ENCODE data around the gene RBBP5.

Gene RBBP5

DNA sequence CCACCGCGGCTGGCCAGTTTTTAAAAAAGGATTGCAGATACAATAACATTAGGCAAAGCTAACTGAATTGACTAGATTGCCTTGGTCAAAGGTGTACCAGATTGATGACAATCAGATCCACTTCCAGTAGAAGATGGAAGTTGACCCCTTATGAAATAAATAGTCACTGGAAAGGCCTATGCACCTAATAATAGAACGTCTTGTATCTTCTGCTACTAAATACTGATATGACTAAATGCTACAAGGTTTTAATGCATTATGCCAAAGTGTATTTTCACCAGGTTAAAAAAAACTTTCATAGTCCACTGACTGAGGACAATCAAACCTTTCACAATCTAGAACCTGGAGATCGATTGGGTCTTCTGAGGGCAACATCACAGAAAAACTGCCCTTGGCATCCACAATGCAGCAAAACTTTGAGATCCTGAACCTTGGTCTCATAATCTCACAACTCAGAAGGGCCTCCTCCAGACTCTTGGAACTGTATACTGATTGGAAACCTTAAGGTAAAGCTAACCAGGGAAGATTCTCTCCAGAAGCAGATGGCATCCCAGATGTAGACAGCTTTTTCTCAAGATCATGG, 7.8 kb upstream of the RBBP5 start:
- no peak for DNase-seq

DNA sequence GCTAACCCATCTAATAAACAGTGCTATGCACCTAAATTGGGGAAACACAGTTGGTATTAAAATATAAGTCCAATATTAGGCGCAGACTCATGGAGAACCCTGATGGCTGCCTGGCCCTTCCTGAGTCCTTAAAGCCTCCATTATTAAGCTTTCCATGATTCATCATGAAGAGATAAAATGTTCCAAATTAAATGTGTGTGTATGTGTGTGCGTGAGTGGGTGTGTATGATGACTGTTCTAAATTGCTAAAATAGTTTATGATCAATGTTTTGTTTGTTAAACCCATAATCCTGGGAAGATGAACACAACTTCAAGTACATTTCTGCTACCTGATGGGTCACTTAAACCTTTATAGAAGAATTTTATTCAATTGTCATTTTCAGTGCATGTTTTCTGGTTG, 6.3 kb upstream of the RBBP5 start:
- no peak for DNase-seq

DNA sequence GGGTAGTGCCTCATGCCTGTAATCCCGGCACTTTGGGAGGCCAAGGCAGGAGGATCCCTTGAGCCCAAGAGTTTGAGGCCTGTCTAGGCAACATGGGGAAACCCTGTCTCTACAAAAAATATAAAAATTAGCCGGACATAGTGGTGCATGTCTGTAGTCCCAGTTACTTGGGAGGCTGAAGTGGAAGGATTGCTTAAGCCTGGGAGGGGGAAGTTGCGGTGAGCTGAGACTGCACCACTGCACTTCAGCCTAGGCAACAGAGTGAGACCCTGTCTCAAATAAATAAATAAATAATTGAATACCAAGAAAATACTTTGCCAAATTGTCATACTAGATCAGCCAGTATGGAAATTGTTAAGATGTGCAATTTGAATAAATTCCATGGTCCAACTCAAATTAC, 5.9 kb upstream of the RBBP5 start:
- DNase-seq, result no peak

DNA sequence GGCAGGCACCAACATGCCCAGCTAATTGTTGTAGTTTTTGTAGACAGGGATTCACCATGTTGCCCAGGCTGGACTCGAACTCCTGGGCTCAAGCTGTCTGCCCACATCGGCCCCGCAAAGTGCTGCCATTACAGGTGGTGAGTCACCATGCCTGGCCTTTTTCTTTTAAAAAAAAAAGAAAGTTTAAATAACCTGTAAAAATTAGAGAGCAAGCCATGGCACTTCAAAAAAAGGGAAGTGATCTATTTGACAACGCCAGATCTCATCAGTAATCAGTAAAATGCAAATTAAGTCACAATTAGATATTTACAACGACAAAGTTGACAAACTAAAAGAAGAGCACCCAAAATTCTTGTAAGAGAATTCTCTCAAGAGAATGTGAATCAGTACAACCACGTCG, 2.9 kb upstream of the RBBP5 start:
- DNase-seq, result no peak

DNA sequence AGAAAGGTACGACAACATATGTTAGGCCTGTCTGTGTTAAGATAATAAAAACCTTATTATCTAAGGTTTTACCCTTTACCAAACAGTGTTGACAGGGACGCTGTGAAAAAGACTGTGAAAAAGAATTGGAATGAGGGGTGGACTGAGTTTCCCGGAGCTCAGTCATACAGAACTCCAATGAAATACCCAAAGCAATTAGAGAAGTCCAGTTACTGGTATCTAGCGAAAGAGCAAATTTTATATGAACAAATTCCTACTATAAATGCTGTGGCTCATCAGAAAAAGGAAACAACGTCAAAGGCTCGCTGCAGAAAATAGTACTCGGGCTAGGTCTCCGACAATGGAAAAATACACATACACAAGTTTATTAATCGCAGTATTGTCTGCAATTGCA, 708 bp upstream of the RBBP5 start:
- no peak for DNase-seq

DNA sequence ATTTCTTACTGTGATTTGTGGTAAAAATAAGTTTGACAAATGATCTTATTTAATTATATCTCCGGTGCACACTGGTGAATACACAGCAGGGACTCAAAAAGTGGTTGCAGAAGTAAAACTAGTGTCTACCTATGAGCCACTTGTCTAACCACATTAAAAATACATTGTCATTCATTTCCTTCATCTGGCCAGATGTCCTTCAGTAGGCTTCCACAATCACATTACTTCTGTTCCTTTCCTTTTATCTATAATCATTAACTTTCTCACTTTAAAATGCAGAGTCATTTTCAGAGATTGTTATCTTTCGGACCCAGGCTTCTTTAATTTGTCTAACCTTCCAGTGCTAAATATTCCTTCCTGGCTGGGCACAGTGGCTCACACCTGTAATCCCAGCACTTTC, 3.0 kb downstream of the RBBP5 start:
- DNase-seq, result no peak

DNA sequence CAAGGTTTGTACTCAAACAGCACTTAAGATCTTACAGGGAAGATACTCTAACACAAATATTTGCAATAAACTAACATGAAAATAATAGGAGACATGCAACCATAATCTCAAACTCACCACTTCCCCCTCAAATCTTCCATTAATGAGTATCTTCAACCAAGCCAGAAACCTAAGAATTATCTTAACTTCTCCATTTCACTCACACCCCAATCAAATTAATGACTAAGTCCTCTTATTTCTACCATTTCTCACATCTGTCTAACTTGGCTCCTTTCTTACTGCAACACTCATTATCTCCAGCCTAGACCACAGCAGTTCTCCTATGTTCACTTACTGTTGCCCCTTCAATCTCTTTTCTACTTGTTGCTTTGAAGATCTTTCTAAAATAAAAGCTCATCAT, 10.4 kb downstream of the RBBP5 start:
- no peak for DNase-seq

DNA sequence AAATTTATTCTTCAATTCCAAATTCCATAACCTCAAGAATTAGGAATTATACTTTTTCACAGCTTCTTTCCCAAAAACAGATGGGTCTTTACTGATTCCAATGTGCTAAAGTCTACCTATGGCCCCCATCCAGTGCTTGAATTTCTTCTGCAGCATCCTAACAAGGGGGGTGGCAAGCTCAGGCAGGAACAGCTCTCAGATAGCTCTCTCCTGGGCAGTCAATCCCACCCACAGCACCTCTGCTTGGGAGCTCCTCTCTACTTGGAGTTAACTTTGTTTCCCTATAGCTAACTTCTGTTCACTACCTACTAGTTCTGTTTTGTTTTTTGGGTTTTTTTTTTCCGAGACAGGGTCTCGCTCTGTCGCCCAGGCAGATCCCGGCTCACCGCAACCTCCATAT, 12.1 kb downstream of the RBBP5 start:
- no peak for DNase-seq

DNA sequence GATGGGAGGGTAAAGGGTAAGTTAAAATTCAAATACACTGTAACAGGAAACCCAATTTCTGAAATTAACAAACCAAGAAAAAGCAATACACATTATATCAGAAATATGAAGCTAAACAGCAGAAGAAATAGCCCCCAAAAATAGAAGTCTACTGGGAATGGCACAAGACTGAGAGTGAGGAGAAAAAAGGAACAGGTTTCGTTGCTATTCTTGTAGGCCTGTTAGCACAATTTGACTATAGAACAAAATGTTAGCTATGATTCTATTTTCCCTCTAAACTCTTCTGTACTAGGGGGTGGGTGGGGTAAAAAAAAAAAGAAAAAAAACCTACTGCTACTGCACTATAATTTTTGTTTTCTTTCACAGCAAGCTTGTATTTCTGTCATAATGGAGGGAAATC, 12.5 kb downstream of the RBBP5 start:
- no peak for DNase-seq

DNA sequence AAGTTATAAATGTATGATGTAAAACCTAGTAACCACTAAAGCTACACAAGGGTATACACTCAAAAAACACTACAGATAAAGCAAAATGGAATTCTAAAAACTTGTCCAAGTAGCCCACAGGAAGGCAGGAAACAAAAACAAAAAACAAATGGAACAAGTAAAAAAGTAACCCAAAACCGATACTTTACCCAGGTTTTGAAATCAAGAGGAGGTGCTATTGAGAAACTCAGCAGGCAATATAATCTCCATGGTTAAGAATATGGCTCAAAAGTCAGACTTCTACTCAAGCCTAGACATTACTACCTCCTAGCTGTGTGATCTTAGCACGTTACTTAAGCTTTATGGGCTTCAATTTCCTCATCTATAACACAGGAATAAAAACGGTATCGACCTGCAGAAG, 13.3 kb downstream of the RBBP5 start:
- DNase-seq, result no peak

DNA sequence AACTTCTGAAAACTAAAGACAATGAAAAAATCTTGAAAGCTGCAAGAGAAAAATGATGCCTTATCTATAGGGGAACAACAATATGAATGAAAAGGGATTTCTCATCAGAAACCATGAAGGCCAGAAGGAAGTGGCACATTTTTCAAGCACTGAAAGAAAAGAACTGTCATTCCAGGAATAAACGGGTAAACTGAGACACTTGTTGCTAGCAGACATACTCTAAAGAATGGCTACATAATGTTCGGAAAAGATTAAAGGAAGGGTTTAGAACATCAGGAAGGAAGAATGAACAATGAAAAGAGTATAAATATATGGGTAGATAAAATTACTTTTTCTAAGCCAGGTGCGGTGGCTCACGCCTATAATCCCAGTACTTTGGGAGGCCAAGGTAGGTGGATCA, 14.5 kb downstream of the RBBP5 start:
- no peak for DNase-seq

DNA sequence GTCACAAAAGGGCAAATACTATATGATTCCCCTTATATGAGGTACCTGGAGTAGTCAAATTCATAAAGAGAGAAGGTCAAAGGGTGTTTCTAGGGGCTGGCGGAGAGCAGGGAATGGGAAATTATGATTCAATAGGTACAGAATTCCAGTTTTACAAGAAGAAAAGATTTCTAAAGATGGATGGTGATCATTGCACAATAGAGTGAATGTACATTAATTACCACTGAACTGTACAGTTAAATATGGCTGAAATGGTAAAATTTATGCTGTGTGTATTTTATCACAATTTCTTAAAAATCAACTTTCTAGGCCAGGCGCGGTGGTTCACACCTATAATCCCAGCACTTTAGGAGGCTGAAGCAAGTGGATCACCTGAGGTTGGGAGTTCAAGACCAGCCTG, 19.4 kb downstream of the RBBP5 start:
- DNase-seq, result no peak

DNA sequence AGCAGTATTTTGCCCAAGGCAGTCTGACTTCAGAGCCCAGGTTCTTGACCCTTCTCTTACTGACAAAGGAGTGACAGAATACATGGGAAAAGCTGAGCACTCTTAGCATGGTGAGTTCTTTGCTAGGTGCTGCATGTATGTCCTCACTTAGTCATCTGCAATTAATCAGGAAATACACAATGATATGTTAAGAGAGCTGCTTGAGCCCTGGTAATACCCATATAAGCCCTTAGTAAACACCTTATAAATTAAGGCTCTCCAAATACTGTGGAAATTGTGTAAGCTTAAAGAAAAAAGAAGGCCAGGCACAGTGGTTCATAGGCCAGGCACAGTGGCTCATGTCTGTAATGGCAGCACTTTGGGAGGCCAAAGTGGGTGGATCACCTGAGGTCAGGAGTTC, 23.5 kb downstream of the RBBP5 start:
- no peak for DNase-seq

DNA sequence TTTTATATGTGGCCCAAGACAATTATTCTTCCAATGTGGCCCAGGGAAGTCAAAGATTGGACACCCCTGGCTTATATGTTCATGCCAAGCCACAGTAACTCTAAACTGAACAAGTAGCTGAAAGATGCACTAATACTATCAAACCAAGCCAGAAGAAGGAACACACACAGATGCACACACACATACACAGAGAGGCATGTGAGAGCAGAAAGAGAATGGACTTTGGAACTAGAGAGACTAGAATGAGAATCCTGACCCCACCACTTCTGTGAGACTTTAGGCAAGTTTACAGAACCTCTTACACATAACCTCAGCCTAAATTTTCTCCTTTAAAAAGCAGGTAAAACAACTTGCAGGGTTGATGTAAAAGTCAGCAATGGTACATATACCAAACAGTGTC, 26.4 kb downstream of the RBBP5 start:
- no peak for DNase-seq

DNA sequence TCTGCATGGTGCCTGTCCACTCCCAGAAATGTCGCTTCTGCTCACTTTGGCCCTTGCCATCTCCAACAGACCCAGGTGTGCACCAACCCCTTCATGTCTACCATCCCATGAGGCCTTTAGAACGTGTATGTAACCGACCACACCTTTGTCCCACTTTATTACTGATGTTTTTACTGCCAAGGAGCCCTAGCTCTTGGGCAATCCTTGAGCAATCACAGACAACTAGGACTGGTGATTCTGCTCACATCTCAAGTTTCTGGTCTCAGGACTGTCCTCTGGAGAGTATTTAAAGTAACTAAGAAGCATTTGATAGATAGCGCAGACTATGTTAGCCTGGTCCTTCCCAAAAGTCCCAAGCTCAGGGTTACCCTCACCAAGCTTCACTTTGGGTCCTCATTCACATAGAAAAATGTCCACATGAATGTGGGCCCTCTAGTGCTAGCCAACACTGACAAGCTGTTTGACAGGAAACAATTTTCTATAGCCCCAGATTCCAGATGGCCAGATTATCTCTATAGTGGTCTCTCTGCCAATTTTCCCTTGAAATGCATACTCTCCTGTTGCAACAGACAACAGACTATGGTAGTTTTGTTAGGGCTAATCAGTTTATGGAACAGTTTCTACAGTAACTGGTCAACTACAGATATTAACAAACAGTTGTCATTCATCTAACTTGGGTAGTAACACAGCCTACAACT, 30.6 kb downstream of the RBBP5 start:
- DNase-seq, result no peak

DNA sequence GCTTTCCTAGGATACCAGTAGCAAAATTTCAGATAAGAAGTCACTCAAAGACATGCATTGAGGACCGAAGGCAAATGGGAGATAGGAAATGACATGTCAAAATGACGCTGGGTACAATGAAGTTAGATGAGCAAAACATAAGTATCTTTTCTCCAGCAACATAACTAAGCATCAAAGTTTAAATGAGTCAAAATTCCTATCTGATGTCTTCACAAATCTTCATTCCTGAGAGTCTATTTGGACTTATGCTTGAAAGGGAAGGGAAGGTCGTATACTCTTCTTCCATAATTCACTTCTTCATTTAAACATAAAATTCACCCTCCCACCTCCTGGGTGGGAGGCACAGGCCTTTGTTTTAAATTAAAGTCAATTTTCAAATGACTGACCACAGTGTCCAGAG, 33.4 kb downstream of the RBBP5 start:
- DNase-seq, result peak; percentile 32

DNA sequence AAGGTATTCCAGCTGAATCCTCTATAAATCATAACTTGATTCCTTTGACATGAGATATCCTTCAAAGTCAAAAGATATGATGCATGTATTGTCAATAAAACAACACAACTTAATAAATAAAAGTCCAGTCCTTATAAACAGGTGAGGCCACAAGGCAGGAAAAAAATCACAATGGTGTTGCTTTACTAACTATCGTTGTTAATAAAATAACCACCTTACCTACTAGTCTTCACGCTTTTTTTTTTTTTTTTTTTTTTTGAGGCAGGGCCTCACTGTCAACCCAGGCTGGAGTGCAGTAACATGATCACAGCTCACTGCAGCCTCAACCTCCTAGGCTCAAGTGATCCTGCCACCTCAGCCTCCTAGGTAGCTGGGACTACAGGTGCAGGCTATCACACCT, 37.4 kb downstream of the RBBP5 start, which contains the start of gene TMEM81:
Gene TMEM81 (minus strand): TSS at position 101 of the 400 bp plus-strand sequence. CDS start 140 bp downstream, outside the sequence.
- no peak for DNase-seq

DNA sequence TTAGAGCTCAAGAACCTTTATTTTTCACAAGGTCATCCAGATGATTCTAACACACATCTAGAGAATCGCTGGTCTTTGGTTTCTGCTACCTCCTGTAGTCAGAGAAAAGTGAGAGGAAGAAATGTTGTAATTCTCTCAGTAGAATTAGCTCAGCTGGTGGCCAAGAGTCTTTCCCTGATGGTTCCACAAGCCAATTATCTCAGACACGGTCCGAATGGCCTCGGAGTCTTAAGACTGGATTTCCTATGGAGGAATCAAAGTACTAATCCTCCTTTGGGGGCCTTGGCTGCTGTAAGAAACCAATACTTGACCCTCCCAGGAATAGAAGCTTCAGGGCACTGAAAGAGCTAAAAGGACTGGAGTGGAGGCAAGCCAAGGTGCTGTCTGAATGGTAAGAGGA, 39.3 kb downstream of the RBBP5 start:
- no peak for DNase-seq

DNA sequence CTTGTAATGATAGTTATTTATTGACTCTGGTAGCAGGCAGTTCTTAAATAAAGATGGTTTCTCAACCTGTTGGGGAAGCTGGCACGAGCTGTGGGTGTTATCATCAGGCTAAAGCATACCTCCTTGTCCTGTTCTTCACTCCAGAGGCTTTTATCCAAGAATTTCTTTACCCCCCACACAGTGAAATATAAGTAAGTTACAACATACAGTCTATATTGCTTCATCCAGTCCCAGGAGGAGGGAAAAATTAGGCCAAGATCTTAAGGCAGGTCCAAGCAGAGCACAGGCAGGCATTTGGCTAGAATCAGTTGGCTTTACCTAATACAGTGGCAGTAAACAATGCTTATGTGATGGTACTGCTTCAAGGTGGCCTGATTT, 43.9 kb downstream of the RBBP5 start:
- no peak for DNase-seq

DNA sequence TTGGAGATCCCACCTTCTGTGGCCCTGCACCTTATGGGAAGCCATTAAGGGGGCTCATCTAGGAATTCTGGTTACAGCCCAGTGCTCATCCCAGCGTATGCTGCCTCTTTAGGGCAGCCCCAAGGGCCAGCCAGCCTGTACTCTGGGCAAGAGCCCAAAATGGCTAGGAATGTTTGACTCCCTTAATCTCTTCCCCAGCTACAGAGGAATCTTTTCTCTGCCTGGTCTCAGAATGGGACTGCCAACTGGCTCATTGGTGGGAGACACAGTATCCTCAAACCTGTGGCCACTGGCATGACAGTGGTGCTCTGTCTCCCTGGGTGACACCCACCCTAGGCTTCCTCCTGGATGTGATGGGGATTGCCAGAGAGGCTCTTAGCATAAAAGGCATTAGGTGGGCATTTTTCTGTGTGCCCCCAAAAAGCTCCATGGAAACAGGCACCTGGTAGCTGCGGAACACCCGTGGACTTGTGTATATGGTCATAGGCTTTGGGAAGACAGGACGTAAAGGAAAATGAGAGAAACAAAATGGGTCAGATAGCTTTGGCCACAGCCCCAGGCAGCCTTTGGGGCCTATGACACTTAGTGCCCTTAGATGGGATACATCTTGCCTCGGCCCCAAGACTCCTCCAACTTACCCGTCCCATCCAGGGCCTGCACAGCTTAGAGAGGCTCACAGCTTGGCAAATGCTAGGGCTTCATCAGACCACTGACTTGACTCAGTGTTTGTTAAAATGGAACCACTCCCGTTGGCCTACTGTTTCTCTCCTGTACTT, 44.4 kb downstream of the RBBP5 start:
- DNase-seq, result no peak

DNA sequence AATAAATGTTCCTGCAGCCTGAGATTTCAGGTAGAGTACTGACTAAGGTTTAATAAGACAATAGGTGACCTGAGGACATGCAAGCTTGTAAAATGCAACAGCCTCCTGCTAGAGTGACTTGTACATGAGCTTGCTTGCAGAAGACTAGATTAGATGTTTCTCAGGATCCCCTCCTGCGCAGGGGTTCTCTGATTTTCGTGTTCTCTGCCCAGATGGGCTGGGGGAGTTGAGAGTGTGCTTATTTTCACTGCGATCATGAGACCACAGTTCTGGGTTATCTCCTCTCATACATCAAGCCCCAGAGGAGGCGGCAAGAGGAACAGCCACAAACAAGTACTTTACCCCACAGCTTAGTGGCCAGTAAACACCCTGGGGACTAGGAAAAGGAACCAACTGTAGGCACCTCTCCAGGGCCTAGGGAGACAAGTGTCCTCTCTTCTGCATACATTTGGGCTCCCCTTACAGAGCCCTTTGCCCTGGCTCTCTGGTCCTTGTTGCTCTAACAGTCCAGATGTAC, 45.5 kb downstream of the RBBP5 start:
- DNase-seq, result no peak

DNA sequence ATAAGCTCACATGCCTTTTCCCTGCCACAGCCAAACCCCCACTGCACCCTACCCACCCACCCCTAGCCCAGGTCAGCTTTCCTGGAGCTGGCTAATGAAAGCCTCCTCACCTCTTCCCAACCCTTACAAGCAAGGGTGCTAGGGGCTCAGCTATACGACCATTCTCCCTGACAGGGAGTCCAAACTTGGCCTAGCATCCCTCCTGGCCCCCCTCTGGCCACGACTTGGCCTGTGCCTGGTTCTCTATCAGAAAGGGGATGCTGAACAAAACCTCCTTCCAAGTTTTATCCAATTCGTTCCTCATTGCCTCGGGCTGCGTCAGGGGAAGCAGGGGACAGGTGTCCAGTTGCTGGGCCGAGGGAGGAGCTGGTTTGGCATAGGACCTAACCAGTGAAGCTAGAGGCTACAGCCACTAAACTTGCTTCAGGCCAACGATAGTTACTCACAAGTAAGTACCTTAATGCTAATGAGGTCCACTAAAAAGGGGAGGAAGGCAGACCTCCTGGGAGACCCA, 46.1 kb downstream of the RBBP5 start:
- no peak for DNase-seq

DNA sequence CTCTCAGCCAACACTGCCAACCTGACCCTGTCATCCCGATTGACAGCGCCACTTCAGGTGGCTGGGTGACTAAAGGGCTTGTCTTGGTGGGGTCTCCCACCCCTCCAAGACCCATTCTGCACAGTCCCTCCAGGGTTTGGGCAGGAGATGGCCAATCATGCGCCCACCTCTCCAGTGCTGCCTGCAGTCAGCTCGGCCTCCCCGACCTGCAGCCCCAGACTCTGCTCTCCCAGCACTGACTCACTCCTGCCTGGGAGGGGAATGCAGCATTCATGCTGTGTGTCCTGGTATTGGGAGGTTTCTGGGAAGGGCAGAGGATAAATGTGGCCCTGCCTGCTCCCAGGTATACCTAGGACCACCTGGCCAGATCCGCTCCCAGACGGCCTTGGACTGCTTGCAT, 47.3 kb downstream of the RBBP5 start:
- DNase-seq, result no peak

DNA sequence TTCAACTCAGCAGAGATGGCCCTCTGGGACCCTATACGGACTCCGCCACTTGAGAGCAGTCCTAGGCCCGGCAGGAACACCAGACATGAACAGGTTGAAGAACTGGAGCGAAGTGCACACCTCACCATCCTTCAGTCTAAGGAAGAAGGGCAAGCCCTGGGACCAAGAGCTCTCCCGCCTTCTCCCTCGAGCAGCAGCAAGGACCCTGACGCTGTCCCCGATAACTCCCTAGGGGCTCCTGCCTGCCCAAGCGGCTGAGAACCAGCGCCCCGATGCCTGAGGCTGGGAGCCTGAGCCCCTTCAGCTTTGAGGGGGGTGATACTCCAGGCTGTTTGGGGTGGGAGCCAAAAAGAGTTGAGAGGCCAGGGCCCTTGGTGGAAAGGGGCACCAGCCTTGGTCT, 47.7 kb downstream of the RBBP5 start:
- no peak for DNase-seq

Data from fibroblast of skin of back (primary cell).